ENCODE results near the gene PIP.

DNA sequence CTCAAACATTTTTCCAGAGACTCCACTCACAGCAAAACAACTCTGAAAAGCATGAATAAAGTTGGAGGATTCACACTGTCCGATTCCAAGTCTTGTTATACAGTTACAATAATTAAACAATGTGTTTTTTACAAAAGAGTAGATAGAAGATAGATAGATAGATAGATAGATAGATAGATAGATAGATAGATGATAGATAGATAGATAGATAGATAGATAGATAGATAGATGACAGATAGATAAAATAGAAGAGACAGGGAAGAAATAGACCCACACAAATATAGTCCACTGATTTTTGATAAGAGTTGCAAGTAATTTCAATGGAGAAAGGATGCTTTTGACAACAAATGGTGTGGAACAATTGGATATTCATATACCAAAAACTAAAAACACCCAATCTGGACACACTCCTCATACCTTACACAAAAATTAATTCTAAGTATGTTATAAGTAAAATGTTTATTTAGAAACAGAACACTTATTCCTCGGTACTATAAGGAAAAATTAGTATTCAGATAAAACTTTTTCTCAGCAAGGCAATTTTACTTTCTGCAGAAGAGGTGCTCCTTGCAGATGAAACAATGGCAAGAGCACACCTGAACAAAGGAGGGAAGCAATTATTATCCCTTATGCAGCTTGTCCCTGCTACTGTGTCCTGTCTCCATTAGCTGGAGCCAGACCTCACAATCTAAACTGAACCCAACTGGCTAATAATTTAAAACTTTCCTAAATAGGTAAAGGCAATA is 45.7 kb downstream of the PIP start:
- TF ChIP-seq CTCF (conservative IDR thresholded peaks at IDR 0.05; ENCODE audit: low read depth, low read length) (no peak), EZH2 (IDR thresholded peaks at IDR 0.05; ENCODE audit: low read length, unreplicated experiment) (no peak), EZH2phosphoT487 (IDR thresholded peaks at IDR 0.05; ENCODE audit: borderline replicate concordance, low read length) (no peak)

Data from PC-3 (cell line).